AML-193 (cell line): ENCODE data around the gene GTPBP1.

Source experiments
- DNase-seq, 2 experiments: peaks; one replicate each; lab custom pipeline; 2025; lab: John Stamatoyannopoulos, UW

GTPBP1 gene

GRCh38 chr22:38704654-38705234 is 1.0 kb upstream of the GTPBP1 start:
- DNase-seq, result no peak

- no peak for DNase-seq
Measured at GRCh38 chr22:38706101-38706900, 557 bp downstream of the GTPBP1 start.

DNA sequence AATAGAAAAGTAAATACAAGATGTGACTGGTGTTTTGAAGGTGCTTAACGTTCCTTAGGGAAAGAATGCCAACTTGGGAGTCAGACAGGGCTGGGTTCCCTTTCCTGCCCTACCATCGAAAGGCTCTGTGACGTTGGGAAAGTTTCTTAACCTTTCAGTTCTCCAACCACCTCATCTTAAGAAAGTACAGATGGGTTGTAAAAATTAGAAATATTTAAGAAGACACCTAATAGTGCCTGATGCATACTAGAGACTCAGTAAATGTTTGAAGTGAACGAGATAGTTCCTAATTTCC is 1.1 kb downstream of the GTPBP1 start:
- DNase-seq, result no peak

- DNase-seq, result peak; percentile 23 to 24
Measured at GRCh38 chr22:38707346-38707745, 1.6 kb downstream of the GTPBP1 start.

DNA sequence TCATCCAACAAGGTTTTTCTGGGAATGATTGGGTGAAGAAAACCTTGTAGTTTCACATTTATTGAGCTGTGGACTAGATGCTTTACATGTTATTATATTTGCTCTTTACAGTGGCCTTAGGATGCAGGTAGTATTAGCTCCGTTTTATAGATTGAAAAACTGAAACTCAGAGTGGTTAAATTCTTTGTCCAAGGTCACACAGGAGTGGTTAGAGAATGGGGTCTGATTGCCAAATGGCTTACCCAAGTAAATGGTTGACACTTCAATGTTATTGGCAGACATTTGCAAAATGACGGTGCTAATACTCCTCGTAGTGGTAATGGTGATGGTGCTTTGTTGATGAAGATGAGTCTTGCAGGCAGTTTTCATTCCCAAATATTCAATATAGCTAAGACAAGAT is 2.2 kb downstream of the GTPBP1 start:
- DNase-seq, result no peak

- DNase-seq, result peak in 1 of 2 experiments; percentile 6
Measured at GRCh38 chr22:38709306-38709705, 3.6 kb downstream of the GTPBP1 start.

- DNase-seq, result no peak
Measured at GRCh38 chr22:38710351-38710750, 4.6 kb downstream of the GTPBP1 start.

GRCh38 chr22:38710866-38711265 is 5.1 kb downstream of the GTPBP1 start:
- no peak for DNase-seq

- no peak for DNase-seq
Measured at GRCh38 chr22:38712486-38713207, 6.9 kb downstream of the GTPBP1 start.

DNA sequence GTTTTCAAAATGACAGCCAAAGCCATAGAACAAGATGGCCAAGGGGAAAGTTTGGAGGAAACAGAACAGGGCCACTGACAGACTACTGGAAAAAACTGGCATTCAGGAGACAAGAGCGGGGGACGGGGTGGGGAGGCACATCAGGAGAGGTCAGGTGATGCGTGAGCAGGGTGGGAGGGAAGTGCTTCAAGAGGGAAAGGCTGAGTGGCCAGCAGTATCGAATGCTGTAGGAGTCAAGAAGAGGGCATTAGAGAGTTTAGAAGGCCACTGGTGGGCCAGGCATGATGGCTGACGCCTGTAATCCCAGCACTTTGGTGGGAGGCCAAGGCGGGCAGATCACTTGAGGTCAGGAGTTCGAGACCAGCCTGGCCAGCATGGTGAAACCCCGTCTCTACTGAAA is 8.2 kb downstream of the GTPBP1 start:
- DNase-seq, result no peak

DNA sequence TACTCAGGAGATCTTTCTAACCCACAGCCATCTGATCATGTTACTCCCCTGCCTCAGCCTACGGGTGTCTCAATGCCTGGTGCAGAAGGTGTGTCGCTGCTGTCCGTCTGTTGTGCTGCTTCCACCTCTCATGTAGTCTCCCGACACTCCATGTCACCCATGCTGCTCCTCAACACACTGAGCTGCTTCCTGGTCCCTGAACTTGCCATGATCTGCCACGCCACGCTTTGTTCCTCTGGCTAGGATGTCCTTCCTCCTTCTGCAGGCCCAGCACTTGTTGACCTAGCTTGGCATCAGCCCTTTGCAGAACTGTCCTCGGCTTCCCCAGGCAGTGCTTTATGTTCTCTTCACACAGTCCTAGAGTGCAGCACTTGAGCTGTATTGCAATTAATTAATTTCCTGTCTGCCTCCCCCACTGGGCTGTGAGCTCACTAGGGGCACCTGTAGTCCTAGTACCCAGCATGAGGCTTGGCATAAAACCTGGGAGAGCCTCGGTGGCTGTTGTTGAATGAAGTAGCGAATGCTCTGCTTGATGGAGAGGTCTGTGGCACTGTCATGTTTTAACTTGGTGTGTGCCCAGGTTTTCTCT is 9.5 kb downstream of the GTPBP1 start:
- no peak for DNase-seq

DNA sequence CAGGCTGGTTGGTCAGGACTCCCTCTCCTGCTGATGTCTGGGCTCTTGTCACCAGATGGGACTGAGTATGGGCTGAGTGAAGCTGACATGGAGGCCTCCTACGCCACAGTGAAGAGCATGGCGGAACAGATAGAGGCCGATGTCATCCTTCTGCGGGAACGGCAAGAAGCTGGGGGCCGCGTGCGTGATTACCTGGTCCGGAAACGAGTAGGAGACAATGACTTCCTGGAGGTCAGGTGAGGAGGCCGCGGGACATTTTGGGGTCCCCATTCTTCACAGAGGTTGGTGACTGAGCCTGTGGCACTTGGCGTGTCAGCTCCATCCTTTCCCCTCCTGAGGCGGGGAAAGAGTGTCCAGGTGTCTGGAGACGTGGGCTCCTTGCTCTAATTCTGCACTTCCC is 10.1 kb downstream of the GTPBP1 start:
- DNase-seq, result no peak

DNA sequence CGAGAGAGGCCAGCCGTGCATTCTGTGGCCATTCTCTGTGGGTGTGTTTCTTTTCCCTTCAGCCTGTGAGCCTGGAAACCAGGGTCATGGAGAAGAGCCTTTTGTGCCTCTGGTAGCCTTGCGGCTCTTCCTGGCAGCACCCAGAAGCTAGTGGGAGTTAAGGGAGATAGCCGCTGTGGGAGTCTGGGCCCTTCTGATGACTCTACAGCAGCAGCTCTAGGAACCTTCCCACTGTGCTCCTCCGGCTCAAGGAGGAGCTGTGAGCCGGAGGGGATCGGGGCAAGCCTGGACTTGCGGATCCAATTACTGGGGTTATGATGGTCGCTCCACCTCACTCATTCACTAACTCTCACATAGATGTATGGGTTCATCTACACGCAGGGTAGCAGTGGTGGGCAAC is 10.5 kb downstream of the GTPBP1 start:
- no peak for DNase-seq

GRCh38 chr22:38716826-38717225 is 11.1 kb downstream of the GTPBP1 start:
- DNase-seq, result no peak

DNA sequence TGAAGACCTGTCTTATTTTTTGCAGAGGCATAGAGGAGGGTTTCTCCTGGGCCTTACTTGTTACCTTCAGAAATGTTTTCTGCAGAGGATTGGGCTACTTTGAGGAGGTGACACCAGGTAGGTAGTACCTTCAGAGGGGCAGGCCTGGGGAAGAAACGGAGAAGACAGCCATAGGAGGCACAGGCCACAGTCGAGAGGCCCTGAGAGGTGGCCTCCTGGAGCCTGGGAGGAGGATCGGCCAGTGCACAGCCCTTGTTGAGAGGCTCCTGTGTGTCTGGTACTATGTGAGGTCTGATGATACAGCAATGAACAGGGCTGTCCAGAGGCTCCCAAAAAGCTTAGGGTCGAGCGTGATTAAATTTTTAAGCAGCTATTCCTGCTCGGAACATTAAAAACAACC is 11.5 kb downstream of the GTPBP1 start:
- no peak for DNase-seq

GRCh38 chr22:38718414-38718813 is 12.7 kb downstream of the GTPBP1 start:
- no peak for DNase-seq

DNA sequence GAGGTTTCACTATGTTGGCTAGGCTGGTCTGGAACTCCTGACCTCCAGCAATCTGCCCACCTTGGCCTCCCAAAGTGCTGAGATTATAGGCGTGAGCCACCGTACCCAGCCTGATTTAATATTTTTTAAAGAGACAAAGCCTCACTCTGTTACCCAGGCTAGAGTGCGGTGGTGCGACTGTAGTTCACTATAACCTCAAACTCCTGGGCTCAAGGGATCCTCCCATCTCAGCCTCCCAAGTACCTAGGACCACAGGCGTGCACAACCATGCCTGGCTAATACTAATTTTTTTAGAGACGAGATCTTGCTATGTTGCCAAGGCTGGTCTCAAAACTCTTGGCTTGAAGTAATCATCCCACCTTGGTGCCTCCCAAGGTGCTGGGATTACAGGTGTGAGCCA is 13.5 kb downstream of the GTPBP1 start:
- no peak for DNase-seq

DNA sequence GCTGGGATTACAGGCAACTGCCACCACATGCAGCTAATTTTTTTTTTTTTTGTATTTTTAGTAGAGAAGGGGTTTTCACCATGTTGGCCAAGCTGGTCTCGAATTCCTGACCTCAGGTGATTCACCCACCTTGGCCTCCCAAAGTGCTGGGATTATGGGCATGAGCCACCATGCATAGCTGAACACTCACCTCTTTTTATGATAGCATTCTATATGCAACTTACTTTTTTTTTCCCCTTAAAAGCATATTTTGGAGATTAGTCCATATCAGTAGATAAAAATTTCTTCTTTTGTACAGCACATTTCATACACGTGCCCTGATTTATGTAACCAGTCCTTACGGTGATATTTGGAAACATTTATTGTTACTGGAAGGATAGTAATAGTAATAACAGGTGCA is 14.6 kb downstream of the GTPBP1 start:
- DNase-seq, result no peak

- no peak for DNase-seq
Measured at GRCh38 chr22:38721551-38721950, 15.8 kb downstream of the GTPBP1 start.

- DNase-seq, result no peak
Measured at GRCh38 chr22:38724176-38724575, 18.4 kb downstream of the GTPBP1 start.

DNA sequence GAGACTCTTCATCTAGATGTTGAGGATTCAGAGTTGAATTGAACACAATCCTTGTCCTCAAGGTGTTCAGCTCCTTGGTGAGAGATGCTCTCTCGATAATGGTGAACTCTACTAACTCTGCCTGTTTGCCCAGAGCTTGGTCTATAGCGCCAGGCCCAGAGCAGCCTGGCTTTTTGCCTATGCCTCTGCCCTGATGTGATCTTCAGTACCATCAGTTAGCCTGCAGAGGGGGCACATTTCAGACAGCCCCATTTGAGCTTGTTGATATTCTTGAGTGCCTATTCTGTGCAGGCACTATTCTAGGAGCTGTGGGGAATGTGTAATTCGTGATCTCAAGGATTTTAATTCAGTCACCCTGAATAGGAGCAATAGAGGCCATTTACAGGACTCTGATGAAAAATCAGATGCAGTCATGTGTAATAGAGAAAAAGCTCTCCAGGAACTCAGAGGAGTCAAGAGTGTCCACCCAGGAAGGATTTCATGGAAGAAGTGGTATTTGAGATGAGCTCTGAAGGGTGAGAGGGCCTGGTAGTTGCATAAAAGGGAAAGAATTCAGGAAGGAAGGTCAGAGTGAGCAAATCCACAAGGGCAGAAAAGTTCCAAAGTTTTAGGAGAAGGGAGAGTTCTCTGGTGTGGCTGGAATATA is 19.3 kb downstream of the GTPBP1 start:
- peak; percentile 37 to 38 for DNase-seq

DNA sequence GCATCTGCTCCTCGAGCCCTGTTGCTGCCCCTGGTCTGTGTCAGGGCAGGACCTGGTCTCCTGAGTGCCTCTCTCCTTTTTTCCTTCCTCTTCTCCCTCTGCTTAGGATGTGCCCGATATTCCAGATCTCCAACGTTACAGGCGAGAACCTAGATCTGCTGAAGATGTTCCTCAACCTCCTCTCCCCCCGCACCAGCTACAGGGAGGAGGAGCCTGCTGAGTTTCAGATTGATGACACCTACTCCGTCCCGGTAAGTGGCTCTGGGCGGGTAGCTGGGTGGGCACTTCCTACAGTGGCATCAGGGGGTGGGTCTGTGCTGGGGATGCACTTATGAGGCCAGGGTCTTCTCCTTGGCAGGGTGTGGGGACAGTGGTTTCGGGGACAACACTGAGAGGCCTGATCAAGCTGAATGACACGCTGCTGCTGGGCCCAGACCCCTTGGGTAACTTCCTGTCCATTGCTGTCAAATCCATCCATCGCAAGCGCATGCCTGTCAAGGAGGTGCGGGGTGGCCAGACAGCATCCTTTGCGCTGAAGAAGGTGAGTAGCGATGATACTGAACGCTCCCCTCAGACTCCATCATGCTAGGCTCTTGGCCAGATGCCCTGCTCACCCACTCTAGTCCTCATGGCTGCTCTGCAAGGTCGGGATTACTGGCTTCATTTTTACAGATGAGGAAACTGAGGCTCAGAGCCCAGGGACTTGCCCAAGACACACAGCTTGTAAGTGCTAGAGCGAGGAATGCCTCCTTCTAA is 20.3 kb downstream of the GTPBP1 start:
- DNase-seq, result no peak
